ENCODE measurements around the gene CC2D1B. TPM values are rescaled to one million over a fixed set of nuclear protein-coding genes. Genes with fewer than 3 reads are reported as not detected.

CC2D1B gene
- 10 to 100 TPM in 3 of 4 donors, 1 to 10 TPM in 1; 9.5 to 39.4 (median 19.5) TPM for total RNA-seq

- TF ChIP-seq POLR2A (IDR thresholded peaks at IDR 0.05), result peak; percentile 41 to 94
- TF ChIP-seq CTCF (IDR thresholded peaks at IDR 0.05), result peak in 3 of 4 experiments; percentile 19 to 65 (median 44)
- peak within 1 kb of the TSS; percentile 66 to 70 for H3K4me3 ChIP-seq
- intact Hi-C loops (cut with DNase I; ENCODE audit: low total_unique reads), result no loop called here
Observed at GRCh38 chr1:52365746-52366516, at the start of gene CC2D1B. CC2D1B (minus strand) TSS chr1:52366205; CDS start chr1:52364620, 1,585 bp downstream.

GRCh38 chr1:52414942-52415341, 48.9 kb upstream of the CC2D1B start:
- no peaks in the 10 kb centered on the region for H3K9me3 ChIP-seq
- no peaks in the 10 kb centered on the region for H3K4me1 ChIP-seq
- no peaks in the 10 kb centered on the region for H3K27me3 ChIP-seq
- intact Hi-C loops (cut with DNase I; ENCODE audit: low total_unique reads), result no loop called here
- H3K36me3 ChIP-seq, result no peaks in the 10 kb centered on the region
- no peak overlapping the region for H3K27ac ChIP-seq
- H3K4me3 ChIP-seq, result no peak overlapping the region
- no peak for DNase-seq
- TF ChIP-seq POLR2A (IDR thresholded peaks at IDR 0.05) (no peak), CTCF (IDR thresholded peaks at IDR 0.05) (no peak)

More at GRCh38 chr1:52365746-52366516, at the start of gene CC2D1B:
- Histone ChIP-seq H3K27me3 (no peaks in the 10 kb centered on the region), H3K4me1 (no peaks in the 10 kb centered on the region), H3K27ac (peak within 1 kb of the TSS; percentile 79 to 82), H3K9me3 (no peaks in the 10 kb centered on the region), H3K36me3 (no peaks in the 10 kb centered on the region)
- DNase-seq, result peak; percentile 97

- intact Hi-C loops (cut with DNase I; ENCODE audit: low total_unique reads), result no loop called here
Observed at GRCh38 chr1:52413410-52413989, 47.5 kb upstream of the CC2D1B start.

GRCh38 chr1:52404975-52405338, 39.0 kb upstream of the CC2D1B start:
- no peaks in the 10 kb centered on the region for H3K9me3 ChIP-seq
- intact Hi-C loops (cut with DNase I; ENCODE audit: low total_unique reads), result no loop called here
- TF ChIP-seq CTCF (IDR thresholded peaks at IDR 0.05) (no peak), POLR2A (IDR thresholded peaks at IDR 0.05) (no peak)
- H3K27me3 ChIP-seq, result no peaks in the 10 kb centered on the region
- H3K4me1 ChIP-seq, result peaks cover 0 to 6% of the 10 kb centered on the region in 2 donors
- DNase-seq, result no peak
- no peaks in the 10 kb centered on the region for H3K36me3 ChIP-seq
- H3K4me3 ChIP-seq, result peak overlapping the region; percentile 87 to 91
- H3K27ac ChIP-seq, result peak overlapping the region; percentile 90 to 91

More at GRCh38 chr1:52413410-52413989, 47.5 kb upstream of the CC2D1B start:
- no peak for TF ChIP-seq CTCF (IDR thresholded peaks at IDR 0.05)
- TF ChIP-seq POLR2A (IDR thresholded peaks at IDR 0.05), result no peak
- Histone ChIP-seq H3K36me3 (no peaks in the 10 kb centered on the region), H3K9me3 (no peaks in the 10 kb centered on the region), H3K27ac (no peak overlapping the region), H3K4me1 (no peaks in the 10 kb centered on the region), H3K27me3 (no peaks in the 10 kb centered on the region), H3K4me3 (no peak overlapping the region)
- no peak for DNase-seq
